Calu3 (cell line): ENCODE results near the gene FASTK. TPM values are rescaled to one million over a fixed set of nuclear protein-coding genes. Genes with fewer than 3 reads are reported as not detected.

Source experiments
- BruUV-seq: library from RNA; stranded (reverse); fragments of 400-500 nt; replicated peaks from 2 replicates; lab custom pipeline; 2021; lab: Mats Ljungman, UMichigan
- CTCF ChIA-PET: fragments of 300-600 bp; sonication (Branson Sonifier 250); formaldehyde crosslinking; loops from one replicate; lab custom pipeline; 2022; ENCODE audit warnings: antibody characterized with exemption; lab: Charles Lee
- DNase-seq: peaks from one replicate; pipeline ENCODE4 v3.0.0; 2022
- H3K27ac Mint-ChIP-seq: one replicate; pipeline ENCODE4 v1.8.0; 2022; ENCODE audit warnings: mixed read lengths; ENCODE audit not compliant: unreplicated experiment
- H3K27me3 Mint-ChIP-seq: one replicate; pipeline ENCODE4 v1.8.0; 2022; ENCODE audit warnings: mixed read lengths; ENCODE audit not compliant: unreplicated experiment
- H3K36me3 Mint-ChIP-seq: one replicate; pipeline ENCODE4 v1.8.0; 2022; ENCODE audit warnings: mild to moderate bottlenecking, moderate library complexity, mixed read lengths; ENCODE audit not compliant: insufficient read depth, unreplicated experiment
- H3K4me1 Mint-ChIP-seq: one replicate; pipeline ENCODE4 v1.8.0; 2022; ENCODE audit warnings: mild to moderate bottlenecking, low read depth, mixed read lengths; ENCODE audit not compliant: unreplicated experiment
- H3K4me3 Mint-ChIP-seq: one replicate; pipeline ENCODE4 v1.8.0; 2022; ENCODE audit warnings: mild to moderate bottlenecking, low read depth, moderate library complexity, mixed read lengths; ENCODE audit not compliant: unreplicated experiment
- H3K9me3 Mint-ChIP-seq: one replicate; pipeline ENCODE4 v1.8.0; 2022; ENCODE audit warnings: low read depth, mixed read lengths; ENCODE audit not compliant: unreplicated experiment
- intact Hi-C: fragments of 100-400 bp; cut with micrococcal nuclease; formaldehyde crosslinking; loops from one replicate; pipeline ENCODE4 v1.10.0; 2022; ENCODE audit not compliant: unreplicated experiment
- total RNA-seq: library from RNA; stranded (reverse); gene quantifications from 2 replicates; pipeline ENCODE4 v1.2.3, GENCODE V29; 2022
- TF ChIP-seq, protein P1 (sequence below): fragments of 200-600 bp; IDR thresholded peaks from one replicate; pipeline ENCODE4 v1.8.0; 2022; ENCODE audit warnings: antibody characterized with exemption; ENCODE audit not compliant: unreplicated experiment

FASTK gene
- total RNA-seq, 1 experiment from 2014 or later = 113 TPM

DNA sequence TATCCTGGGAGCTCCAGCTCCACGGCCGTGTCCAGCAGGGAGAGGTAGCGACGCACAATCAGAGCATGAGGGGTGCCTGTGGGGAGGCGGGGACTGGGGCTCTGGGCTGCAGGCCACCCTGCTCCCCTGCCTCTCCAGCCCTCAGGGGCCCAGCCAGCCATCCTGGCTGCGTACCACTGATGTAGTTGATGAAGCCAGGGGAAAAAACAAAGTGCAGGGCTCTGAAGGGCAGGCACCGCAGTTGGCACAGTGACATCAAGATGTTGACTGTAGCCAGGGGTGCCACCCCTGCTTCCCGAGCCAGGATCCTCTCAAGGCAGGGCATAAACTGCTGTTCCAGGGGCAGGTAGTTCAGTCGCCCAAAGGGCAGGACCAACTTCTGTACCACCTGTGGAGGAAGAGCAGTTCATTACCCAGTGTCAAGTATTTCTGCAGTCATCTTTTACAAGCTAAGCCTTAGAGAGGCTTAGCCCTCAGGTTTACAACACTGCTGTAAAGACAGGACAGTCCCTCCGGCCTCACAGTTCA, 2.8 kb downstream of the FASTK start:
- Mint-ChIP-seq H3K27ac (no peak overlapping the region), H3K9me3 (no peaks in the 10 kb centered on the region), H3K4me3 (no peak overlapping the region), H3K4me1 (peaks cover 8% of the 10 kb centered on the region), H3K27me3 (no peaks in the 10 kb centered on the region), H3K36me3 (peaks cover 61% of the 10 kb centered on the region)
- TF ChIP-seq, protein P1, sequence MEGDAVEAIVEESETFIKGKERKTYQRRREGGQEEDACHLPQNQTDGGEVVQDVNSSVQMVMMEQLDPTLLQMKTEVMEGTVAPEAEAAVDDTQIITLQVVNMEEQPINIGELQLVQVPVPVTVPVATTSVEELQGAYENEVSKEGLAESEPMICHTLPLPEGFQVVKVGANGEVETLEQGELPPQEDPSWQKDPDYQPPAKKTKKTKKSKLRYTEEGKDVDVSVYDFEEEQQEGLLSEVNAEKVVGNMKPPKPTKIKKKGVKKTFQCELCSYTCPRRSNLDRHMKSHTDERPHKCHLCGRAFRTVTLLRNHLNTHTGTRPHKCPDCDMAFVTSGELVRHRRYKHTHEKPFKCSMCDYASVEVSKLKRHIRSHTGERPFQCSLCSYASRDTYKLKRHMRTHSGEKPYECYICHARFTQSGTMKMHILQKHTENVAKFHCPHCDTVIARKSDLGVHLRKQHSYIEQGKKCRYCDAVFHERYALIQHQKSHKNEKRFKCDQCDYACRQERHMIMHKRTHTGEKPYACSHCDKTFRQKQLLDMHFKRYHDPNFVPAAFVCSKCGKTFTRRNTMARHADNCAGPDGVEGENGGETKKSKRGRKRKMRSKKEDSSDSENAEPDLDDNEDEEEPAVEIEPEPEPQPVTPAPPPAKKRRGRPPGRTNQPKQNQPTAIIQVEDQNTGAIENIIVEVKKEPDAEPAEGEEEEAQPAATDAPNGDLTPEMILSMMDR = no peak
- BruUV-seq = no TSS peak
- intact Hi-C loops = no loop called here
- CTCF ChIA-PET = no interaction called here
- no peak for DNase-seq

DNA sequence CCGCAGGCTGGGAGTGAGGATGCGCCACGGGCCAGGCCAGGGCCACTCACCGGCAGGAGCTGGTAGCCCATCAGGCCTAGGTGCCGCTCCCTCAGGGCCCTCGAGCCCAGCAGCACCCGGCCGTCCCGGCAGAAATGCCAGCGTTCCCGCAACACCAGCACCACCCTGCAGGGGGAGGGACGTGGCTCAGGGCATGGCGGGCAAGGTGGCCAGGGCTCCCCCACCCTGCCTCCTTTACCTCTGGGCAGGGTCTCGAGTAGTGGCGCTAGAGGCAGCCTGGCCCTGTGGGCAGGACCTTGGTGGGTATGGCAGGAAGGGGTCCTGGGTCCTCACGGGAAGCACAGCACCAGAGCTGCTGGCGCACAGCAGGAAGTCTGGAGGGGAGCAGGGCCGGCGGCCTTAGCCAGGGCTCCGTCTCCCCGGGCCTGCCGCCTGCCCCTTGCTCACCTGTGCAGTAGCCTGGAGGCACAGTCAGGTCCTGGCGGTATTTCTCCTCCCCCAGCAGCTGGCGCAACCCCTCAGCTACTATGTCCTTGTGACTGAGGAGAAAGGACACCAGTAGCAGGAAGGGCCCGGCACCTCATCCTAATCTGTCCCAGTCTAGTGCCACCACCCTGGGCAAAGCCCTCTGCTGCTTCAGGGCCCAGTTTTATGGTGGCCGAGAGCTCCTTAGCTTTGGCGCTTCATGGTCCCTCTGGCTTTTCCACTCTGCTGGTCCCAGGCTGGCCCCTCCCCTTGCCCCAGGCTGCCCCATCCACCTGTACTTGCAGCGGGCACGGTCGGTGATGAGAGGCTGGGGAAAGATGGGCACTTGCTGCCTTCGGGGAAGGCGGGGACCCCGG, 3.5 kb downstream of the FASTK start:
- CTCF ChIA-PET = no interaction called here
- H3K27ac Mint-ChIP-seq = no peak overlapping the region
- peaks cover 61% of the 10 kb centered on the region for H3K36me3 Mint-ChIP-seq
- no peak overlapping the region for H3K4me3 Mint-ChIP-seq
- H3K27me3 Mint-ChIP-seq = no peaks in the 10 kb centered on the region
- intact Hi-C loops = no loop called here
- BruUV-seq = no TSS peak
- H3K4me1 Mint-ChIP-seq = peaks cover 1% of the 10 kb centered on the region
- H3K9me3 Mint-ChIP-seq = no peaks in the 10 kb centered on the region
- TF ChIP-seq, protein P1 = no peak
- DNase-seq = peak; percentile 60

DNA sequence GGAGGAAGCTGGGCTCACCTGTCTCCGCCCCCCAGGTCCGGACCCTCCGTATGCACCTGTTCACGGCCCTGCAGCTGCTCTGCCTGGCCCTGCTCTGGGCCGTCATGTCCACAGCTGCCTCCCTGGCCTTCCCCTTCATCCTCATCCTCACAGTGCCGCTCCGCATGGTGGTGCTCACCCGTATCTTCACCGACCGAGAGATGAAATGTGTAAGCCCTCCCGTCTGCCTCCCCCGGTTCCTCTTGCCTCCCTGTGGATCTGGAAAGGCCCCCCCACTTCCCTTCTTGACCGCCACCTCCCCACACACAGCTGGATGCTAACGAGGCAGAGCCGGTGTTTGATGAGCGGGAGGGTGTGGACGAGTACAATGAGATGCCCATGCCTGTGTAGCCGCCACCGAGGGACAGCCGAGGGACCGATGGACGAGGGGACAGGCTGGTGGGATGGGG, 4.6 kb downstream of the FASTK start:
- TF ChIP-seq, protein P1 = no peak
- H3K27ac Mint-ChIP-seq = peak overlapping the region; percentile 72
- no peaks in the 10 kb centered on the region for H3K4me1 Mint-ChIP-seq
- peaks cover 60% of the 10 kb centered on the region for H3K36me3 Mint-ChIP-seq
- no peaks in the 10 kb centered on the region for H3K9me3 Mint-ChIP-seq
- TSS peak; percentile 75 for BruUV-seq
- intact Hi-C loops = no loop called here
- no peaks in the 10 kb centered on the region for H3K27me3 Mint-ChIP-seq
- CTCF ChIA-PET = no interaction called here
- no peak for DNase-seq
- H3K4me3 Mint-ChIP-seq = no peak overlapping the region

DNA sequence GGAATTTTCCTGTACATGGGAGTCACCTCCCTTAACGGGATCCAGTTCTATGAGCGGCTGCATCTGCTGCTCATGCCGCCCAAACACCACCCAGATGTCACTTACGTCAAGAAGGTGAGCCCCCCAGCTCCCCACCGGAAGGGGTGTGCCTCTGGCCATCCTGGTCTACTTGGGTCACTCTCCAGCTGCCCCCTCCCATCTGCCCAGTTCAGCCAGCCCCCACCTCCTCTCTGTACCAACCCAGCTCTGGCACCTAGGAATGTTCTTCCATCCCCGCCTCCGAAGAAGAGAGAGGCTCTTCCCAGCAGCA, 5.0 kb downstream of the FASTK start:
- BruUV-seq = no TSS peak
- Mint-ChIP-seq H3K27ac (peak overlapping the region; percentile 72), H3K4me1 (no peaks in the 10 kb centered on the region), H3K36me3 (peaks cover 60% of the 10 kb centered on the region), H3K9me3 (no peaks in the 10 kb centered on the region), H3K4me3 (no peak overlapping the region), H3K27me3 (no peaks in the 10 kb centered on the region)
- CTCF ChIA-PET = no interaction called here
- intact Hi-C loops = no loop called here
- TF ChIP-seq, protein P1 = no peak
- DNase-seq = no peak
